Hepatocyte (in vitro differentiated cells): ENCODE results near the gene ANKFN1. TPM values are rescaled to one million over a fixed set of nuclear protein-coding genes. Genes with fewer than 3 reads are reported as not detected.
A peak's percentile ranks its signal among the peaks of the same experiment; 100 is the strongest.

Experiments
- DNase-seq: peaks from one replicate; pipeline ENCODE4 v3.0.0-alpha.2; 2016; ENCODE audit warnings: low spot score
- H2AFZ ChIP-seq: fragments of 200-600 bp; sonication (generic); 2 replicates; pipeline ENCODE4 v1.6.0; 2016; ENCODE audit warnings: antibody characterized with exemption, mild to moderate bottlenecking
- H3K27ac ChIP-seq: fragments of 200-600 bp; sonication (generic); 2 replicates; pipeline ENCODE4 v1.5.1; 2016; ENCODE audit warnings: mild to moderate bottlenecking
- H3K27me3 ChIP-seq: fragments of 200-600 bp; sonication (generic); 2 replicates; pipeline ENCODE4 v1.6.1; 2016
- H3K36me3 ChIP-seq: fragments of 200-600 bp; sonication (generic); replicated peaks from 2 replicates; pipeline ENCODE4 v1.5.1; 2016; ENCODE audit warnings: low read depth; ENCODE audit not compliant: insufficient read depth
- H3K4me1 ChIP-seq: fragments of 200-600 bp; sonication (generic); 2 replicates; pipeline ENCODE4 v1.5.1; 2016; ENCODE audit warnings: mild to moderate bottlenecking, moderate library complexity; ENCODE audit not compliant: insufficient read depth
- H3K4me2 ChIP-seq: fragments of 200-600 bp; sonication (generic); 2 replicates; pipeline ENCODE4 v1.6.0; 2016
- H3K4me3 ChIP-seq: fragments of 200-600 bp; sonication (generic); 2 replicates; pipeline ENCODE4 v1.5.1; 2016; ENCODE audit warnings: mild to moderate bottlenecking
- H3K79me2 ChIP-seq: fragments of 200-600 bp; sonication (generic); 2 replicates; pipeline ENCODE4 v1.6.0; 2017; ENCODE audit warnings: mild to moderate bottlenecking
- H3K9me2 ChIP-seq: fragments of 200-600 bp; sonication (generic); replicated peaks from 2 replicates; pipeline ENCODE4 v1.6.0; 2017; ENCODE audit warnings: mild to moderate bottlenecking; ENCODE audit not compliant: insufficient read depth
- H3K9me3 ChIP-seq: fragments of 200-600 bp; sonication (generic); 2 replicates; pipeline ENCODE4 v1.5.1; 2016; ENCODE audit warnings: low read depth, mild to moderate bottlenecking
- H4K20me1 ChIP-seq: fragments of 200-600 bp; sonication (generic); 2 replicates; pipeline ENCODE4 v1.6.0; 2016; ENCODE audit warnings: mild to moderate bottlenecking; ENCODE audit not compliant: insufficient read depth, poor library complexity, severe bottlenecking
- EZH2 ChIP-seq: fragments of 200-600 bp; sonication (generic); IDR thresholded peaks from 2 replicates; pipeline ENCODE4 v1.6.1; 2016; ENCODE audit warnings: antibody characterized with exemption, mild to moderate bottlenecking, borderline replicate concordance
- EZH2phosphoT487 ChIP-seq: fragments of 200-600 bp; sonication (generic); IDR thresholded peaks from one replicate; pipeline ENCODE4 v1.6.1; 2018; ENCODE audit warnings: antibody characterized with exemption, mild to moderate bottlenecking, low read depth, moderate library complexity; ENCODE audit not compliant: unreplicated experiment, severe bottlenecking
- WGBS: methylation state at CpG from one replicate; pipeline ENCODE4 v1.1.6; 2016; ENCODE audit warnings: low lambda C conversion rate; ENCODE audit errors: missing lambda C conversion rate; 5-methylcytosine and 5-hydroxymethylcytosine counted together
- polyA plus RNA-seq: library from polyadenylated mRNA; unstranded; fragments of >200 nt; fragmentation: Nextera tagmentation; extraction: Ambion mirVana; gene quantifications from 2 replicates; pipeline ENCODE4 v1.2.1, GENCODE V29; 2016
- total RNA-seq: library from RNA; depleted of rRNA; stranded (reverse); fragments of >200 nt; gene quantifications from 2 replicates; pipeline ENCODE4 v1.2.3, GENCODE V29; 2014
- TF ChIP-seq, protein P1 (sequence below): fragments of 200-600 bp; sonication (generic); IDR thresholded peaks from 2 replicates; pipeline ENCODE4 v1.5.1; 2016; ENCODE audit warnings: antibody characterized with exemption, mild to moderate bottlenecking; ENCODE audit not compliant: poor library complexity

ANKFN1 gene
- total and polyA plus RNA-seq, 2 experiments from 2014 or later: 0.10 to 1.2 TPM

DNA sequence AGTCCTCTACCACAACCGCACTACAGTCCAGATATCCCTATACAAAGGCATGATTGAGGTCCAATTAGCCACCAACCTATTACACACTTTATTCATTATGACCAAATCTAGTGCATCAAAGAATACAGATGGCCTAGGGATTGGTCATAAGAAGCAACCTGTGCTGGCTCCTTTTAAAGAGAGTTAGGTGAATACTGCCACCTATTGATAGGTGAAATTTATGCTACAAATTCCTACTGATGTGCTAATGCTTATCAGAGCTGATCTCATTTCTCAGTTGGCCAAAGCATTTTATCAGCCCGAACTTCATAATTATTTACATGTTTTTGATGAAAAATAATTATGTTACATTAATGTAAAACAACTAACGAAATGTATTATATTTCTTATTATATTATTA, 166.3 kb downstream of the ANKFN1 start:
- peak; percentile 75 for DNase-seq
- 42% methylated on average over 3 of the region's 3 CpGs for WGBS
- H3K4me1 ChIP-seq: no peaks in the 10 kb centered on the region
- no peaks in the 10 kb centered on the region for H3K79me2 ChIP-seq
- H3K27ac ChIP-seq: no peak overlapping the region
- peaks cover 3% of the 10 kb centered on the region for H3K27me3 ChIP-seq
- no peaks in the 10 kb centered on the region for H4K20me1 ChIP-seq
- TF ChIP-seq EZH2 (no peak), EZH2phosphoT487 (no peak)
- TF ChIP-seq, protein P1, sequence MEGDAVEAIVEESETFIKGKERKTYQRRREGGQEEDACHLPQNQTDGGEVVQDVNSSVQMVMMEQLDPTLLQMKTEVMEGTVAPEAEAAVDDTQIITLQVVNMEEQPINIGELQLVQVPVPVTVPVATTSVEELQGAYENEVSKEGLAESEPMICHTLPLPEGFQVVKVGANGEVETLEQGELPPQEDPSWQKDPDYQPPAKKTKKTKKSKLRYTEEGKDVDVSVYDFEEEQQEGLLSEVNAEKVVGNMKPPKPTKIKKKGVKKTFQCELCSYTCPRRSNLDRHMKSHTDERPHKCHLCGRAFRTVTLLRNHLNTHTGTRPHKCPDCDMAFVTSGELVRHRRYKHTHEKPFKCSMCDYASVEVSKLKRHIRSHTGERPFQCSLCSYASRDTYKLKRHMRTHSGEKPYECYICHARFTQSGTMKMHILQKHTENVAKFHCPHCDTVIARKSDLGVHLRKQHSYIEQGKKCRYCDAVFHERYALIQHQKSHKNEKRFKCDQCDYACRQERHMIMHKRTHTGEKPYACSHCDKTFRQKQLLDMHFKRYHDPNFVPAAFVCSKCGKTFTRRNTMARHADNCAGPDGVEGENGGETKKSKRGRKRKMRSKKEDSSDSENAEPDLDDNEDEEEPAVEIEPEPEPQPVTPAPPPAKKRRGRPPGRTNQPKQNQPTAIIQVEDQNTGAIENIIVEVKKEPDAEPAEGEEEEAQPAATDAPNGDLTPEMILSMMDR: peak; percentile 64
- no peak overlapping the region for H3K4me3 ChIP-seq
- no peaks in the 10 kb centered on the region for H3K9me2 ChIP-seq
- H2AFZ ChIP-seq: no peak overlapping the region
- H3K36me3 ChIP-seq: no peaks in the 10 kb centered on the region
- no peaks in the 10 kb centered on the region for H3K9me3 ChIP-seq
- H3K4me2 ChIP-seq: no peak overlapping the region

DNA sequence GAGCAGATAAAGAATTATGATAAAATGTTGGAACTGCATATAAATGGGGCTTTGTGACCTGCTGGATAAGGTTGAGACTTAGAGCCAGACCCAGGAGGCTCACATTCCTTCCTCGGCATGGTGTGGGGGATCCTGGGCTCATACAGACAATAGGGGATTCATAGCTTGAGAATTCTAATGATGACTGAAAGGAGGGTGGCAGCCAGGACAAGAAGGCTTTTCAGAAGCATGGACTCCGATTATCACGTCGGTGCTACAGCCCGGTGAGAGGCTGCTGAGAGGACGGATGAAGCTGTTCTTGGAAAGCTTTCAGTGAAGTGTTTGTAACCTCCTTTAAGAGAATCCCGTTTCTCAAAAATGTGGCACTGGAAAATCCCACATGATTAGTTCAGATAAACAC, 167.2 kb downstream of the ANKFN1 start:
- H4K20me1 ChIP-seq: no peaks in the 10 kb centered on the region
- H3K79me2 ChIP-seq: no peaks in the 10 kb centered on the region
- no peak for DNase-seq
- H3K9me3 ChIP-seq: no peaks in the 10 kb centered on the region
- 21% methylated on average over 7 of the region's 7 CpGs for WGBS
- H3K27me3 ChIP-seq: peaks cover 3% of the 10 kb centered on the region
- no peaks in the 10 kb centered on the region for H3K4me1 ChIP-seq
- no peak overlapping the region for H3K27ac ChIP-seq
- no peaks in the 10 kb centered on the region for H3K9me2 ChIP-seq
- TF ChIP-seq EZH2 (no peak), EZH2phosphoT487 (no peak)
- TF ChIP-seq, protein P1: no peak
- no peak overlapping the region for H2AFZ ChIP-seq
- no peak overlapping the region for H3K4me2 ChIP-seq
- no peak overlapping the region for H3K4me3 ChIP-seq
- no peaks in the 10 kb centered on the region for H3K36me3 ChIP-seq

- Histone ChIP-seq H4K20me1 (no peaks in the 10 kb centered on the region), H3K36me3 (no peaks in the 10 kb centered on the region), H2AFZ (no peak overlapping the region), H3K9me3 (no peaks in the 10 kb centered on the region), H3K27ac (no peak overlapping the region), H3K4me1 (no peaks in the 10 kb centered on the region), H3K9me2 (no peaks in the 10 kb centered on the region), H3K27me3 (peaks cover 3% of the 10 kb centered on the region), H3K4me2 (no peak overlapping the region), H3K4me3 (no peak overlapping the region), H3K79me2 (no peaks in the 10 kb centered on the region)
- no peak for DNase-seq
- 68% methylated on average over 2 of the region's 2 CpGs for WGBS
- TF ChIP-seq EZH2 (no peak), EZH2phosphoT487 (no peak)
- TF ChIP-seq, protein P1: no peak
Observed at GRCh38 chr17:56322991-56323390, 169.7 kb downstream of the ANKFN1 start.

DNA sequence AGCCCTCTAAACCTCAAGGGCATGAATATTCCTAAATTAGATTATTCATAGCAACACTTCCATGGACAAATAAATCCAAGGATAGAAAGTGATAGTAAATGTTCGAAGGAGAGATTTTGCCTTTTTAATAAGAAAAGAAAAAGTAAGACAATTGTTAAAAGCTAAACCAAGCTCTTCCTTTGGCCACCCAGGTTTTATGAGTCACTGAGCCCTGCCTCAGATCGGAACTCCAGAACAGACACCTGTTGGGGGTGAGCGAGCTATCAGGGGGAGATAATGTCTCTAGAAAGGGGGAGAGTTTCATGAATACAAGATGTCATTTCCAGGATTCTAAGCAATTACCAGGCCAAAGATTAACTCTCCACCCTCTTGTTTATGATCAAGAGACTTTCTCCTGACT, 171.4 kb downstream of the ANKFN1 start:
- Histone ChIP-seq H3K9me3 (no peaks in the 10 kb centered on the region), H3K27me3 (peaks cover 3% of the 10 kb centered on the region), H2AFZ (no peak overlapping the region), H3K27ac (no peak overlapping the region), H3K36me3 (no peaks in the 10 kb centered on the region), H4K20me1 (no peaks in the 10 kb centered on the region), H3K4me2 (no peak overlapping the region), H3K79me2 (no peaks in the 10 kb centered on the region), H3K4me1 (no peaks in the 10 kb centered on the region), H3K4me3 (no peak overlapping the region), H3K9me2 (no peaks in the 10 kb centered on the region)
- 62% methylated on average over 3 of the region's 3 CpGs for WGBS
- TF ChIP-seq EZH2 (no peak), EZH2phosphoT487 (no peak)
- TF ChIP-seq, protein P1: no peak
- no peak for DNase-seq
